Adipose tissue (tissue), 3 donors: ENCODE measurements around the gene CACNA2D3. TPM values are rescaled to one million over a fixed set of nuclear protein-coding genes. Genes with fewer than 3 reads are reported as not detected.
"Not testable (repeated sequence)": the region's sequence is repeated elsewhere in the genome, so short reads cannot be mapped to it uniquely, and the experiment has no call there.

ENCODE experiments used
- H3K27ac ChIP-seq: one replicate; pipeline ENCODE4 v1.5.1; 2013; ENCODE audit warnings: low read depth, low read length
- WGBS, 3 donors: extraction: QIAGEN DNeasy Blood & Tissue Kit; methylation state at CpG; one replicate each; pipeline ENCODE4 v1.1.7; 2013; 5-methylcytosine and 5-hydroxymethylcytosine counted together
- polyA plus RNA-seq, 3 donors: library from polyadenylated mRNA; stranded (reverse); fragments of 200-250 nt; gene quantifications; one replicate each; pipeline ENCODE4 v1.2.3, GENCODE V29; 2013
- donor health status: healthy with polysubstance abuse.
- donor health status: Bipolar disorder and iron deficiency.
- donor health status: healthy.

CACNA2D3 gene
- polyA plus RNA-seq, 3 donors = 0.08 to 3.0 (median 0.30) TPM

DNA sequence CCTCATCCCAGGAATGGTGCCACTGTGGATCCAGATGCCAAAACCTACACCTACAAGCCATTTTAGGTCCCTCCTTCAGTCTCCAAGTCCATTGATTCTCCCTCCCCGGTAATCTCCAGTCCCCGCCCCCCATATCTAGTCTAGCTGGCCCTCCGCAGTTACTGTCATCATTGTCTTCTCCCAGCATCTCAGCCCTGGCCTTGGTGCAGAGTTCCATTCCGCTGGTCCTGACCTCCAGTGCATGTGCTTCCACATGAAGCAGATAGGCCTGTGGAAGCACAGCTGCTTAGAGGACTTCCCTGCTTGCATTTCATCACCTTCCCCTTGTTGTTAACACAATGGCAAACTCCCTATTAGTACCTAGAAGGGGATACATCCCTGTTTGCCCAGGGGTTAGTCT, 473.7 kb downstream of the CACNA2D3 start:
- WGBS, 3 donors = 75 to 90% (median 83%) methylated on average over 4 of the region's 4 CpGs
- H3K27ac ChIP-seq = no peak overlapping the region

DNA sequence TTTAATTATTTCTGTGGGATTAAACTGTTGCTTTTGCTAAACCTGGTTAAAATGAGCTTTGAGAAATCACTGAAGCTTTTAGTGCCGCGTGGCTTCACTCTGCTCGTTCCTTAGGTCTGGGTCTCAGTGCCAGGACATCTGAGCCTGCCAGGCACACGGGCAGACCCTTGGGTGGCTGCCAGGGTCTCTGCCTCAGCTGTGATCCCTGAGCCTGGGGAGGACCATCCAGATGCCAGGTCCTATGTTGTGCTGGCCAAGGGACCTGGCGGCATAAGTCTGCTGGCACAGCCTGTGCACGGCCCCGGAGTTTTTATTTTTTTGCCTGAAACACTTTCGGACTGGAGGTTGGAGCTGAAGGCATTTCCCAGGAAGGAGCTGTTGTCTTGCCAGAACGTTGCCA, 477.4 kb downstream of the CACNA2D3 start:
- WGBS, 3 donors = 65 to 76% (median 75%) methylated on average over 9 of the region's 9 CpGs
- H3K27ac ChIP-seq = no peak overlapping the region

DNA sequence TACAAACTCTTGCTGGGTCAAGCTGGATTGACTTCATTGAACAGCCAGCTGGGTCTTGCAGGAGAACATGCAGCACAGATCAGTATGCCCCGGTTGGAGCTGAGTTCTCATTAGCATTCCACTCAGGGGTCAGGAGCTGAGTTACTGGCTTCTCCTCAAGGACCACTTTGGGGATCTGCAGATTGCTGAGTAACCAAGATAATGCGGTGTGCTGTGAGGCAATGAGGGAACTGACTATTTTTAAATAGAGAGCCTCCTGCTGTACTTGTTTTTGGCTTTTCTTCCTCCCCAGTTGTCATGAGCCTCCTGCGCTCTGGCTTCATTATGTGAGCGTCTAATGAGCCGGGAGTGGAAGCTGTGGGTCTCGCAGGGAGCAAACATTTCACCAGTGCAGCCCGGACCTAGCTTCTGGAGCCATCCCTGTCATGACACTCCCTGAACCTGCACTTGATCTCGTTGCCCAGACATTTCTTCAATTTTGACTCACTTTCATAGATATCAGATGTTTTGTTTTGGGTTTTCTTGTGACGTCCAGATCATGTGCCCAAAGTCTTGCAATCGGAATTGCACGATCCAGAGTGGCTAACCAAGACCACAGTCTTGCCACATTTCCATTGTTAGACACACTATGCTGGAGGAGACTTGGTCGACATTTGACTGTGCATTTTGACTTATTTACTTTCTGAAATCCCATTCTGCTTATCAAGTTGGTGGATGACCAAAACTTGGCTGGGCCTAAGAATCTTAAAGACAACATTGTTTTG, 478.3 kb downstream of the CACNA2D3 start:
- no peak overlapping the region for H3K27ac ChIP-seq
- WGBS, 3 donors = 46 to 63% (median 61%) methylated on average over 12 of the region's 12 CpGs

DNA sequence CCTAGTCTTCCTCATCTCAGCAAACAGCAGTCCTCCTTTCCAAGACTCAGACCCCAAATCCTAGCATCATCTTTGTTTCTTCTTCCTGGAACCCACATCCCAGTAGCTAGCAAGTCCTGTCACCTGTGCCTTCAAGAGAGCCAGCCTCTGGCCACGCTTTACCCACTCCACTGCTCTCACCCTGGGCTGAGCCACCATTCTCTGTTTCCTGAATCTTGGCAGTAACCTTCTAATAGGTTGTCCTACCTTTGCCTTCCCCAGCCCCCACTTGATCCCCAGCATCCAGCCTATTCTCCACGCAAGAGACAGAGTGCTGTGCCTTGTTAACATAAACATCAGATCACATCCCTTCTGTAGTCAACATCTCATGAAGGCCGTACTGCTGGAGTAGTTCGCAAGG, 482.1 kb downstream of the CACNA2D3 start:
- WGBS, 3 donors = 81 to 87% (median 86%) methylated on average over 4 of the region's 4 CpGs
- H3K27ac ChIP-seq = no peak overlapping the region

DNA sequence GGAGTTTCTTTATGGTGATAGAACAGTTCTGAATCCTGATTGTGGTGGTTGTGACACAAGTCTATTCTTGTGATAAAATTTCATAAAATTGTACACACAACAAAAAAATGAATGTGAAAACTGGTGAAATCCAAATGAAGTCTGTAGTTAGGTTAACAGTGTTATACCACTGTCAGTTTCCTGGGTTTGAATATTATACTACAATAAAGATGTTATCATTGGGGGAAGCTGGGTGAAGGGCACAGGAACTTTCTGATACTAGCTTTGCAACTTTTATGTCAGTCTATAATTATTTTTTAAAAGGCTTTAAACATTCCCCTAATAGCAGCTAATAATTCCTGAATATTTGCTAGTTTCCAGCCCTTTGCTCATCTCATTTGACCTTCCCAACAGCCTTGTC, 485.7 kb downstream of the CACNA2D3 start:
- H3K27ac ChIP-seq = no peak overlapping the region

DNA sequence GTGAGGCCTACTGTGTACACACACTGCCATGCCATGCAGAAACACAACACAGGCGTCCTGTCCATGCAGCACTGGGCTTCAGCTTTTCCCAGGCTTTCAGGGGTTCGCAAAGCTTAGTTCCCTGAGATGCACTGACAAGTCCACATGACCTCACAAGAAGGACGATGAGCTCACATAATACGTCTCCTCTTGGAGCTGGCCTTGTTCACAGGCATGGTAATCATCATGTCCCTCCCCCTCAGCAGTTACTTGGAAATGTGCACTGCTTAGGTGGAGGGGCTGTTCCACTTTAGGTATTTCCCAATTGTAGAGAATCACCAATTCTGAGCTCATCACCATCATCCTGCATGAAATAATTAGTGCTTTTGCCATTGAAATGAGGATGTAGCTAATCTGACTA, 496.7 kb downstream of the CACNA2D3 start:
- no peak overlapping the region for H3K27ac ChIP-seq
- WGBS, 3 donors = 63 to 84% (median 74%) methylated on average over 4 of the region's 4 CpGs

DNA sequence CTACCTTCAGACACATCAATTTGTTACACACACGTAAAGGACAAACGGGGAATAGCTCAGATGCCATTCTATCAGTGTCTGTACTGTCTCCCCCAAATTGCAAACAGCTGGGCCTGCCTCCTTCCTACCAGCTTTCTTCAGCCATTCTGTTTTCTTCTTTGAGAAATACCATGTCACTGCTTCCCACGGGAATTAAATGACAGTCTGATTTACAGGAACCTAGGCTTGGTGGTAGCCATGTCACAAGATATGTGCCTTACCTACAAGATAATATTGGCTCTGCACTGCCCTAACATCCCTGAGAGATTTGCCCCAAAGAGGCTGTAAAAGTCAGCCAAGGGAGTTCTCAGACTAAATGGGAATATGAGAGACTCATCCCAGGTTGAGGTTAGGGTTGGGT, 497.2 kb downstream of the CACNA2D3 start:
- WGBS, 3 donors = 46 to 73% (median 70%) methylated on average over 3 of the region's 3 CpGs
- H3K27ac ChIP-seq = no peak overlapping the region

DNA sequence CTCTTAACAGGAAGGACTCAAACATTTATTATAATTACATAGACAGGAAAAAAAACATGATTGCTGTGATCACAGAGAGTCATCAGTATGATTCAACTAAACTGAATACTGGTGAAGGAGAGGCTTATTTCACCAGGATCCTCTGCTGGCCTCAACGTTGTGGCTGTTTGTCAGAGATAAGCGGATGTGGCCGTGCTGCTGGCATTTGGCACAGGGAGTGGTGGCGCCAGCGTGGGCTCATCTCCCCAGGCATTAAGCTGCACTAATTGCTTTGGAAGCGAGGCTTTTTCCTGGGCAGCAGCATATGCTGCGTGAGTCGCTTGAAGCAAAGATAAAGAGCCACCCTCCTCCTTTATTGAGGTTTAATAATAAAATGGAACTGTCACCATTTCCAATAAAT, 498.8 kb downstream of the CACNA2D3 start:
- H3K27ac ChIP-seq = no peak overlapping the region
- 68 to 86% (median 79%) methylated on average over 8 of the region's 8 CpGs for WGBS, 3 donors

DNA sequence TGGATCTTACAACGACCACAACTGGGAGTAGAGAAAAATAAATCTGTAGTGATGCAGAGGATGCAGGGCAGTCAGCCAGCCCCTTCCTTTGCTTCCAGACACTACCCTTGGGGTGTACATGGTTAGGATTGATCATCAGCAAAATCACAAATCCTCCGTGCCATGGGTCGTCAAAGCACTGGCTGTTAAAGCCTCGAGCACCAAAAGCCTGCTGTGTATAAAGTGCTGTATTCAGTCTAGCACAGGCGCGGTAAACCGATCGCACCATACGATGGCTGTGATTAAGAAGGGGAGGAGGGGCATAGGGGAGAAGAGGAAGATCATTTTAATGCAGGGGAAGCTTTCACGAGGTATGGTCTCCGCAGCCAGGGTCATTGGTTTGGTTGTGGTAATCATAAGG, 500.3 kb downstream of the CACNA2D3 start:
- H3K27ac ChIP-seq = no peak overlapping the region
- WGBS, 3 donors = 73 to 87% (median 83%) methylated on average over 11 of the region's 11 CpGs

DNA sequence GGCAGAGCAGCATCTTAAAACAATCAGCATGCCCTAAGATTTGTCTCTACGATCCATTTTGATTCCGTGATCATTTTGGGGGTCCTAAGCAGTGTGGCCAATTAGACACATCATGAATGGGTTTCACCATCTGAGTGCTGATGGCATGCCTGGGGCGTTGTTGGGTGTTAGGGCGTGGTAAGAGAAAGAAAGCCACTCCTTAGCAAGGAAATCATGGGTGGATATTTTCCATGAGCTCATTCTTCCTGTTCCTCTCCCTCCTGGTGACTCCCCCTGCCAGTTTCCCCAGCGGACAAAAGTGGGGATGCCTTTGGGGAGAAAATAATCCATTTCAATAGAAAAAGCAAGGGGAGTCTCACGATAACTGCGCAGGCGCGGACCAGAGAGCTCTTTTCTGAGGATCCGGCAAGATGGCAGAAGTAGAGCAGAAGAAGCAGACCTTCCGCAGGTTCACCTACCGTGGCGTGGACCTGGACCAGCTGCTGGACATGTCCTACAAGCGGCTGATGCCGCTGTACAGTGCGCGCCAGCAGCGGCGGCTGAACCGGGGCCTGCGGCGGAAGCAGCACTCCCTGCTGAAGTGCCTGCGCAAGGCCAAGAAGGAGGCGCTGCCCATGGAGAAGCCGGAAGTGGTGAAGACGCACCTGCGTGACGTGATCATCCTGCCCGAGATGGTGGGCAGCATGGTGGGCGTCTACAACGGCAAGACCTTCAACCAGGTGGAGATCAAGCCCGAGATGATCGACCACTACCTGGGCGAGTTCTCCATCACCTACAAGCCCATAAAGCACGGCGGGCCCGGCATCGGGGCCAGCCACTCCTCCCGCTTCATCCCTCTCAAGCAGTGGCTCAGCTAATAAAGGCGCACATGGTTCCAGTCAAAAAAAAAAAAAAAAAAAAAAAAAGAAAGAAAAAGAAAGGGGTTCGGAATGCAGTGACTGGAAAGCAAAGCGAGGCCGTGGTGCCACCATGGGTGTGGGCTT, 503.7 kb downstream of the CACNA2D3 start:
- H3K27ac ChIP-seq = no peak overlapping the region
- 90 to 93% (median 92%) methylated on average over 41 to 43 of the region's 43 CpGs for WGBS, 3 donors

DNA sequence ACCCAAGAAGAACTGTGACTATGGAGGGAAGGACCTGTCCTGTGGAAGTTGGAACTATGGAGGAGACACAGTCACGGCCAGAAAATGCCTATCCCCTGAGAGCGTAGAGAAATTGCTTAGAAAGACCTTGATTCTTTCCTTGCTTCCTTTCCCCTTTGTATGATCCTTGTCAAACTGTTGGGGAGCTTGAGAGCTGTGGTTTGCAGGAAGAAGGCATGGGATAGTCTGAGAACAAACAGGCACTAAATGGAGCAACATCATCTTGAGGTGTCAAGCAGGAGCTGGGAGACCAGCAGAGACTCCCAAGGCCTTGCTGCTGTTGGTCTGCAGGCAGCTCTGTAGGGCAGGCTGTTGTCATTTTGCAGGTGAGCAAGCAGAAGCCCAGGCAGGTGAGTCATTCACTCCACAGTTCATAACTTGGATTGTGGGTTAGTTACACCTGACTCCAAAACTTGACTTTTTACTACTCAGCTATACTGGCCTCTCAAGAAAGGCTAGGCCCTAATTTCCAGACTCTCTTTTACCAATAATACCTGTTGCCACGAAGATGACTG, 506.6 kb downstream of the CACNA2D3 start:
- 64 to 84% (median 83%) methylated on average over 3 of the region's 3 CpGs for WGBS, 3 donors
- no peak overlapping the region for H3K27ac ChIP-seq

DNA sequence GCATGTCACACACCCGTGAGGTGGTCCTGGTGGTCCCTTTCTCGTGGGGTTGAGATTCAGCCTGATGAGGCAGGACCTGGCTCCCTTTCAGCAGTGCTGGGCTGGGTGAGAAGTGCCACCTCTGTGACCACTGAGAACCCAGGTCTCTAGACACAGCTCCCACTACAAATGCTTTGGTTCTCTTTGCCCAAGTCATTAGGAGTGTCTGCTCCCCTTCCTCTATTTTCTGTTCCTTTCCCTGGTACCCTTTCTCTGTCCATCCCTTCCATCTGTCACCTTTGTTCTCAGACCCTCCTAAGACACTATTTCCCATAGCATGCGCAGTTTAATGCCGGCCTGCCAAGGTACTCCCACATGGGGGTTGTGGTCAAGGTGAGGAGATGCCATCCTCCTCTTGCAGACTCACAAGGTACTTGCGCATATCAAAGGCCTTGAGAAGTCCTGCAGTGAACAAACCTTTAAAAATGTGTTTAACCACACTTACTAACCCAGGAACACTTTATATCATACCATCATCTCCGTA, 507.8 kb downstream of the CACNA2D3 start:
- no peak overlapping the region for H3K27ac ChIP-seq
- WGBS, 3 donors = 74 to 77% (median 75%) methylated on average over 6 of the region's 6 CpGs

DNA sequence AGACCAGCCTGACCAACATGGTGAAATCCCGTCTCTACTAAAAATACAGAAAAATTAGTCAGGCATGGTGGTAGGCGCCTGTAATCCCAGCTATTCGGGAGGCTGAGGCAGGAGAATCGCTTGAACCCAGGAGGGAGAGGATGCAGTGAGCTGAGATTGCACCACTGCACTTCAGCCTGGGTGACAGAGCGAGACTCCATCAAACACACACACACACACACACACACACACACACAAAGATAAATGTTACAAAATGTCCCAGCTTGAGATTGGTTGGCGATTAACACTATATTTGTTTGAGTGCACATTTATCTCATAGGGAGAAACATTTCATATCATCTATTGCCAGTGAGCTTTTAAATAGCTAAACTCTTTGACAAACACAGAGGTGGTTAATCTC, 508.6 kb downstream of the CACNA2D3 start:
- WGBS, 3 donors = 73 to 93% (median 92%) methylated on average over 5 to 6 of the region's 6 CpGs

DNA sequence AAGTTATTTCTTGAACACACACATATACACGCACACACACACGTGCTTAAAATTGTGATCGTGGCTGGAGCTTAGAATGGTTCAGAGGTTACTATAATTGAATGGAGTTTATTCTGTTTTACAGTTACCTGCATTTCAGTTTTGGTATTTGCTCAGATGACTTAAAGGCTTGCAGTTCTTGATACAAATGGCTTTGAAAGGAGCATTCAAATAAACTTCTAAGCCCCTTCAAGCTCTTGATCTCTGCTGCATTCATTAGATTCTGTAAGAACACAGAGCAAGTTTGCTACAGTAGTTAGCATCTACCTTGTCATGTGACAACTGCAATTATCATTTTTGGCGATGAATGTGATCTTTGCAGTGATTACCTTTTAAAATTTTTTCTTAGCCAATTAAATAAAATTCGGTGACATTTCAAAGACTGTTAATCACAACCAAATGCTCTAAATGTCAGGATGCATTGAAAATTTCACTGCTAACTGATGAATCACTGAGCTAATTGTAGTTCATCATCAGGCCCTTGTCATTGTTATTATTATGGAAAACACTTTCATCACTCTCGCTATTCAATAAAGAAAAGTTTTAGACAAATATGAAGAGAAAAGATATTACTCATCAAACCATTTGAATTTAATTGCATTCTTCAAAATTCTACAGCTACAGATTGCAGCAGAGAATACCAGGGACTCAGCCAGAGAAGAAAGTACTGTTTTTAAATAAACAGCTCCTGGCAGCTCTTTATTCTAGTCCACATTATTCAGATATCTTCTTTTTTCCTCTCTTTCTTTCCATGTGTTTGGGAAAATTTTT, 509.4 kb downstream of the CACNA2D3 start:
- H3K27ac ChIP-seq = no peak overlapping the region
- WGBS, 3 donors = 80 to 86% (median 84%) methylated on average over 6 of the region's 6 CpGs

More for the DNA sequence above, 508.6 kb downstream of the CACNA2D3 start:
- H3K27ac ChIP-seq = not testable (repeated sequence)

DNA sequence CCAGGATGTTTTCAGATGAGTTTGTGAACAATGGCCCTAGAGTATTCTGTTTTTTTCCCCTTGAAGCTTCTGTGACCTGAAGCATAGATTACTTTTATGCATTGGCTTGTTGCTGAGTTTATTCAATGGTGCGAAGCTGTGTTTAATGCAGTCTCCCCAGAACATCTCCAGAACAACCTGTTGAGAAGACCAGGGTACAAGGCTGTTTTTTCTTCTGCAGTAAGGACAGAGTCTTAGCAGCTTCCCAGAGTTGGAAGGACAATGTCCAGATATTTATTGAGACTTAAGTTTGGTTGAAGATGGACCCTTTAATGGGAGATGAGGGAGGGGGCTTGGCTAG, 509.9 kb downstream of the CACNA2D3 start:
- 84 to 91% (median 90%) methylated on average over 1 of the region's 1 CpG for WGBS, 3 donors
- no peak overlapping the region for H3K27ac ChIP-seq

DNA sequence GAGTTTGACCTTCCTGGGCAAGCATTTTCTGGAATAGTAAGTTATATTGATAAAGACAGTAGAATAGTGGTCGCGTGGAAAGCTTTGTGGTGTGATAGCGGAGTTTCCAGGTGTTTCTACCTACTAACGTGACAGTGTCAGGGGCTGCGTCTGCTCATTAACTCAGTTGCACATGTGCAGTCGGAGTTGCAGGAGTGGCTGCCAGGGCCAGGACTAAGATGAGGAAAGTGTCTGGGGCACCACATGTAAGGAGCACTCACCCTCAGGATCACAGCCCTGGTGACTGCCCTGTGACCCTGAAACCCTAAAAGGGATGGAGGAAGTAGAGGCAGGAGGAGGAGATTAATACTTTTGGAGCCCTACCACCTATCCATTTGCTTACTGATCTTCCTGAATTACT, 510.5 kb downstream of the CACNA2D3 start:
- H3K27ac ChIP-seq = no peak overlapping the region
- 87 to 98% (median 94%) methylated on average over 6 of the region's 6 CpGs for WGBS, 3 donors

DNA sequence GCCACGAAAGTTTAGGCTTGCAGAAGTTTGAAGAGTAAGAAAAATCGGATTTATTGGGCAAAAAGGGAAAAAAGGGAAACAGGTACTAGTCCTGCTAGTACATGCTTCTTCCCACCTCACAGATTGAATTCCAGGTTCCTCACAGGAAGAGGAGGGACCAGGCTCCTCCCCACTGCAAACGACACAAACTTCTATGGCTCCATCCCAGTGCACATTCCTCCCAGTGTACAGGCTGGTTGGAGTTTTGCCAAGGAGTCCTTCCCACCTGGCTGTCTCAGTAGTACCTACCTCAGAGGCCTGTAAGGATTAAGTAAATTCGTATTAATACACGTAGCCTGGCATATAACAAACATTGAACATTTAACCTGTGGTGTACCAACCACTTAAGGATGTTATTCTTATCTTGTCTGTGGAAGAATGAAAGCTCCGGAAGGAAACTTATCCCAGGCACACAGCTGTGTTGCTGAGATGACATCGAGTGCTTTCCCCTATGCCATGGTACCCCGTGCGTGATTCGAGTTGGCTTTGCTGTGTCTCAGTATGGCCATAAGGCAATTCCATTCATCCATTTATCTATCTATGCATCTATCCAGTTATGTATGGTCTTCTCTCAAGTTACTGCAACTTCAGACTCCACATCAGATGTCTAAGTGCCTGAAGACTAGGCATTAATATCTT, 511.2 kb downstream of the CACNA2D3 start:
- WGBS, 3 donors = 71 to 83% (median 78%) methylated on average over 10 of the region's 10 CpGs
- H3K27ac ChIP-seq = no peak overlapping the region

DNA sequence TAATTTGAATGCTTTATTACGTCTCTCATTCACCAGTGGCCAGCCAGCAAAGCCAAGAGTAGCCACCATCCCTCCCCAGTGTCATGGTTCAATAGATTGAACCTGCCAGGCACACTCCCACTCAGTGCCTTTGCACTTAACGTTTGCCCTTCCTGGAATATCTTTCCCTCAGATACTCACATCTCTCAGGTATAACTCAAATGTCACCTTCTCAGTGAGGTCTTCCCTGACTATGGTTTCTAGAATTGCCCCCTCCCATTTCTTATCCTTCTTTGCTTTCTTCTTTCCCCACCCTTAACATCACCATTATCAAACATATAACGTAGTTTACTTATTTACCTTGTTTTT, 511.7 kb downstream of the CACNA2D3 start:
- no peak overlapping the region for H3K27ac ChIP-seq
- WGBS, 3 donors = 47 to 81% (median 81%) methylated on average over 3 of the region's 3 CpGs
